Karpas-422 (cell line): ENCODE measurements around the gene SYMPK. TPM values are rescaled to one million over a fixed set of nuclear protein-coding genes. Genes with fewer than 3 reads are reported as not detected.

Source experiments
- DNase-seq: peaks from one replicate; pipeline ENCODE4 v3.0.0-alpha.2; 2015
- H2AFZ ChIP-seq: fragments of 200-600 bp; sonication (generic); 2 replicates; pipeline ENCODE4 v1.6.1; 2014; ENCODE audit warnings: antibody characterized with exemption, low read length, mixed read lengths
- H3K27ac ChIP-seq: fragments of 200-600 bp; sonication (generic); 2 replicates; pipeline ENCODE4 v1.5.1; 2014; ENCODE audit warnings: mild to moderate bottlenecking, low read length, moderate library complexity
- H3K27me3 ChIP-seq: fragments of 200-600 bp; sonication (generic); 2 replicates; pipeline ENCODE4 v1.6.1; 2014; ENCODE audit warnings: low read length, mixed read lengths
- H3K36me3 ChIP-seq: fragments of 200-600 bp; sonication (generic); 2 replicates; pipeline ENCODE4 v1.6.1; 2014; ENCODE audit warnings: low read length, mixed read lengths; ENCODE audit not compliant: insufficient read depth
- H3K4me1 ChIP-seq: fragments of 200-600 bp; sonication (generic); 2 replicates; pipeline ENCODE4 v1.6.1; 2014; ENCODE audit warnings: mild to moderate bottlenecking, low read length, mixed read lengths
- H3K4me2 ChIP-seq: fragments of 200-600 bp; sonication (generic); 2 replicates; pipeline ENCODE4 v1.6.1; 2014; ENCODE audit warnings: low read length, low read depth, mild to moderate bottlenecking; ENCODE audit not compliant: poor library complexity, severe bottlenecking
- H3K4me3 ChIP-seq: fragments of 200-600 bp; sonication (generic); 2 replicates; pipeline ENCODE4 v1.5.1; 2014; ENCODE audit warnings: mild to moderate bottlenecking, antibody characterized with exemption, low read length, mixed read lengths
- H3K79me2 ChIP-seq: fragments of 200-600 bp; sonication (generic); 2 replicates; pipeline ENCODE4 v1.6.1; 2014; ENCODE audit warnings: mild to moderate bottlenecking, low read length, mixed read lengths
- H3K9ac ChIP-seq: fragments of 200-600 bp; sonication (generic); 2 replicates; pipeline ENCODE4 v1.6.0; 2014; ENCODE audit warnings: low read length
- H3K9me2 ChIP-seq: fragments of 200-600 bp; sonication (generic), shearing (Covaris generic); replicated peaks from 2 replicates; pipeline ENCODE4 v1.6.0; 2014; ENCODE audit warnings: mild to moderate bottlenecking, low read length, moderate library complexity; ENCODE audit not compliant: insufficient read depth
- H3K9me3 ChIP-seq: fragments of 300-700, 200-600 bp; sonication (generic); 2 replicates; pipeline ENCODE4 v1.6.1; 2014; ENCODE audit warnings: low read length, mixed read lengths
- H4K20me1 ChIP-seq: fragments of 200-600 bp; sonication (generic); 2 replicates; pipeline ENCODE4 v1.6.1; 2014; ENCODE audit warnings: mild to moderate bottlenecking, antibody characterized with exemption, low read length, low read depth; ENCODE audit not compliant: insufficient read depth
- total RNA-seq: library from RNA; depleted of rRNA; stranded (reverse); fragments of >200 nt; shearing (Covaris generic); gene quantifications from 2 replicates; pipeline ENCODE4 v1.2.3, GENCODE V29; 2014; ENCODE audit warnings: low replicate concordance

The SYMPK gene
- total RNA-seq, 1 experiment from 2014 or later, result 28.3 TPM

DNA sequence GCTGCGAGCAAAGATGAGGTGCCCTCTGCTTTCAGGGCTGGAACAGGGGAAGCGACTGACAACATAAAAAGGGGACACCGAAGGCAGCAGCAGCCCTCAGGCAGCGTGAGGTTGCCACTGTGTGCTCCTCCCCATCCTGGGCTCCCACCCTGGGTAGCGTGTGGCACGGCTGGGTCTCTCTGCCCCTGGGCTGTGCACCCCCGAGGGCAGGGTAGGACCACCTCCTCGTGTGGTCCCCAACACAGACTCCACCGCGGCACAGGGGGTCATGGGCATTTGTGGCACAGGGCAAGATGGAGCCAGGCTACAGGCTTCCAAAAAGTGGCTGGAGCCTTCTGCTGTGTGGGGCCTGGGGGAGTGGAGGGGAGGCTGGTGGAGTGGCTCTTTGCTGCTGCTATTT is 41.4 kb downstream of the SYMPK start:
- no peaks in the 10 kb centered on the region for H3K9me2 ChIP-seq
- no peaks in the 10 kb centered on the region for H3K27me3 ChIP-seq
- no peak overlapping the region for H2AFZ ChIP-seq
- peaks cover 5% of the 10 kb centered on the region; the same call in 1 of the 2 replicates for H3K36me3 ChIP-seq
- H3K4me3 ChIP-seq, result no peak overlapping the region
- H3K79me2 ChIP-seq, result no peaks in the 10 kb centered on the region
- no peaks in the 10 kb centered on the region; the same call in 1 of the 2 replicates for H3K4me1 ChIP-seq
- DNase-seq, result no peak
- H3K27ac ChIP-seq, result no peak overlapping the region
- H3K9ac ChIP-seq, result no peak overlapping the region
- no peak overlapping the region for H3K4me2 ChIP-seq
- no peaks in the 10 kb centered on the region for H3K9me3 ChIP-seq
- H4K20me1 ChIP-seq, result no peaks in the 10 kb centered on the region

DNA sequence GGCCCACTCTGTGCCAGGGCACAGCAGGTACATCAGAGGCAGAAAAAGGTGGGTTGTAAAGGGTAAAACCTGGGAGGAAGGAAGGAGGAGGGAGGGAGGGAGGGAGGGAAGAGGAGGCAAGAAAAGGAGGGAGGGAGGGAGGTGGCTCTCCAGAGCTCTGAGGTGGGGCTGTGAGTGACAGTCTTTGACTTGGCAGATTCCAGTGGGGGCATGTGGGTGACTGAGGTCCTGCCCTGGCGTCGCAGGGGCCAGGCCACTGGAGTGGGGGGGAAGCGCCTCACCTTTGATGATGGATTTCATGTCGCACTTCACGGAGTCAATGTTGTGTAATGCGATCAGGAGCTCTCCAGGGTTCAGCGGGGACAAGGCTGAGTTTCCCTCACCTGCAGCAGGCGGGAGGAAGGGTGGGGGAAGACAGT is 41.8 kb downstream of the SYMPK start:
- Histone ChIP-seq H4K20me1 (no peaks in the 10 kb centered on the region), H3K9me3 (no peaks in the 10 kb centered on the region), H3K4me2 (no peak overlapping the region), H3K27me3 (no peaks in the 10 kb centered on the region), H3K9ac (no peak overlapping the region), H3K9me2 (no peaks in the 10 kb centered on the region), H3K4me1 (no peaks in the 10 kb centered on the region; the same call in 1 of the 2 replicates), H3K36me3 (peaks cover 5% of the 10 kb centered on the region; the same call in 1 of the 2 replicates), H2AFZ (no peak overlapping the region), H3K27ac (no peak overlapping the region), H3K4me3 (no peak overlapping the region), H3K79me2 (no peaks in the 10 kb centered on the region)
- no peak for DNase-seq

DNA sequence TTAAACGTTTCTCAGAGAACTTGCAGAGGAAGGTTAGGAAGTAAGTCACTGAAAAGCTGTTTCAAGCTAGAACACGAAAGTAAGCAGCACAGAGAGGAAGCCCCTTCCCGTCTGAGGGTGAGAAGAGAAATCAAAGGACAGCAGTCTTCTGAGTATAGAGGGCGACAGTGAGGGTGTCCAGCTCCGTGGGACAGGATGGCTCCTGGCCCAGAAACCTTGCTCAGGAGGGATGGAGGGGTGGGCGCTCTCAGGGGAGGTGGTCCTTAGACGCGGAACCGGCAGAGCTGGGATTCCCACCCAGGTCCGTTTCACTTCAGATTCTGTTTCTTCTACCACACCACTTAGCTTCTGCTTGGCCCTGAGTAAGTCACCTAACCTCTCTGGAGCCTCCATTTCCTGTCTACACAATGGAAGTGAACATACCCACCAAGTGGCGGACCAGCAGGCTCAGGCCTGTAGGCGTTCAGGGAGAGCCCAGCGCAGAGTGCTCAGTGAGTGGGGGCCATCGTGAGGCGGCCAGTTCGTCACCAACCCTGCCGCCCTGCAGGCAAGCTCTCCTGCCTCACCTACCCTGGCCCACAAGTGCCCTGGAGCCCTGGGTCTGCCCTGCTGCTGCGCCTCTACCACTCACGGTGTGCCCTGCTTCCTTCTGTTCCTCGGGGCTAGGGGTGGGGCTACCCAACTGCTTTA is 42.4 kb downstream of the SYMPK start:
- Histone ChIP-seq H2AFZ (no peak overlapping the region), H3K79me2 (no peaks in the 10 kb centered on the region), H3K4me3 (no peak overlapping the region), H3K27me3 (no peaks in the 10 kb centered on the region), H3K4me2 (no peak overlapping the region), H3K9me2 (no peaks in the 10 kb centered on the region), H3K9me3 (no peaks in the 10 kb centered on the region), H3K4me1 (no peaks in the 10 kb centered on the region; the same call in 1 of the 2 replicates), H4K20me1 (no peaks in the 10 kb centered on the region), H3K9ac (no peak overlapping the region), H3K36me3 (peaks cover 5% of the 10 kb centered on the region; the same call in 1 of the 2 replicates), H3K27ac (no peak overlapping the region)
- no peak for DNase-seq

DNA sequence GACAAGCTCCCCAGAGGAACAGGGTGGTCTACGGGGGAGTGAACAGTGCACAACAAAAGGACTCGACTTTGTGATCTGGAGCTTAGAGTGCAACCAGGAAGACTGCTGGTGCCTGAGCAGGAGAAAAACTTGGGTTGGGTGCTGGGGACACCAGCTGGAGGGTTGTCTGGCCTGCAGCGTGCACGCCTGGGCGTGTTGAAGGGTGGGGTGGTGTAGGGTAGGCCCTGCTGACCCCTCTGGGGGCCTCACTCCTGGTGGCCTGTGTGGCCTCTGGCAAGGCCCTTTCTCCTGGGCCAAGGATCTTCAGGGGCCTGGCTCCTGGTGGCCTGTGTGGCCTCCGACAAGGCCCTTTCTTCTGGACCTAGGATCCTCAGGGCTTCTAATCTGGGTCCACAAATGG is 43.2 kb downstream of the SYMPK start:
- Histone ChIP-seq H3K27ac (no peak overlapping the region), H3K79me2 (no peaks in the 10 kb centered on the region), H3K36me3 (peaks cover 5% of the 10 kb centered on the region; the same call in 1 of the 2 replicates), H3K9me3 (no peaks in the 10 kb centered on the region), H4K20me1 (no peaks in the 10 kb centered on the region), H3K4me1 (no peaks in the 10 kb centered on the region; the same call in 1 of the 2 replicates), H3K4me3 (no peak overlapping the region), H2AFZ (no peak overlapping the region), H3K27me3 (no peaks in the 10 kb centered on the region), H3K4me2 (no peak overlapping the region), H3K9ac (no peak overlapping the region), H3K9me2 (no peaks in the 10 kb centered on the region)
- no peak for DNase-seq

DNA sequence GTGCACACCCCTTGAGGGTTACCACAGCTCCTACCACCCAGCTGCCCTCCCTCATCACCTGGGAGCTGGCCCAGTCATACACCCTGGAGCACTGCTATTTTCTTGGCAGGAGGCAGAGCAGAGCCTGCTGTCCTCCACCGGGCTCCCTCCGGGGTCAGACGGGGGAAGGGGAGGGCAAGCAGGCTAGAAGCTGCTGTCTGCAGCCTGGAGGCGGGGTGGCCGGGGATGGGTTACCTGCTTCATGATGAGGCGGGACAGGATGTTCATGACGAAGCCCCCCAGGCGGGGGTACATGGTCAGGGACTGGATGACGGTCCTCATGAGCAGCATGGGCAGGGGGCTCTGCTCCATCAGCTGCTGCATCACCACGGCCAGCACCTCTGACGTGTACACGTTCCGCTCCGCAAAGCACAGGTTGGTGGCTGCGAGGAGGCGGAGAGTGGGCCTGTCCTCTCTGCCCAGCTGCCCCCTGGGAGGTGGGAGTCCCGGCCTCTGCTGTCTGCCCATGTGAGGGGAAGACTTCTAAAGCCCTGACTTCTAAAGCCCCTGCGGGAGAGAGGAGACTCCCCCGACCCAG is 45.1 kb downstream of the SYMPK start:
- Histone ChIP-seq H3K79me2 (no peaks in the 10 kb centered on the region), H3K4me1 (no peaks in the 10 kb centered on the region; the same call in 1 of the 2 replicates), H2AFZ (no peak overlapping the region), H3K27me3 (no peaks in the 10 kb centered on the region), H4K20me1 (no peaks in the 10 kb centered on the region), H3K9ac (no peak overlapping the region), H3K9me3 (no peaks in the 10 kb centered on the region), H3K4me3 (no peak overlapping the region), H3K36me3 (no peaks in the 10 kb centered on the region; the same call in 1 of the 2 replicates), H3K27ac (no peak overlapping the region), H3K9me2 (no peaks in the 10 kb centered on the region), H3K4me2 (no peak overlapping the region)
- no peak for DNase-seq

DNA sequence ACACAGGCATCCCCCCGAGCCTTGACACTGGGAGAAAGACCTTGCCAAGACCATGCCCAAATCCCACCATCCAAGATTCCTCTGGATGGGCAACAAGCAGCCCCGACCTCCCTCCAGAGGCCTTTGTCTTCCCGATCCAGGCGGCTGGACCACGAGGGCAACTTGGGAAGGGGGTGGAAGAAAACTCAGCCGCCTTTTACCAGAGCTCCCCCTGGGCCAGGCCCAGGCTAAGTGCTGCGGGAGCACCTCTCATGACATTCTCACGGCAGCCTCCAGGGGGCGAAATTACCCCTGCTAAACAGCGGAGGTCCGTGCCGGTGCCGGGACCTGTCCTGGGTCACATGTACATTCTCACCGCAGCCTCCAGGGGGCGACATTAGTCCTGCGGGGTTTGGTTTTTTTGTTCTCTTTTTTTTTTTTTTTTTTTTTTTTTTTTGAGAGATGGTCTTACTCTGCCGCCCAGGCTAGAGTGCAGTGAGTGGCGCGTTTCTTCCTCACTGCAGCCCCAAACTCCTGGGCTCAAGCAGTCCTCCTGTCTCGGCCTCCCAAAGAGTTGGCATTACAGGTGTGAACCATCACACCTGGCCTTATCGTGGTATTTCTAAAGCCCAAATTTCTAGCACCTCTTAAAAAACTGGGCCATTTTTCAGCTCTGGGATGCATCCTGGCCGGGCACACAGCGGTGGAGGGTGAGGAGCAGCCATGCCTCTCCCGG is 45.8 kb downstream of the SYMPK start:
- H3K4me1 ChIP-seq, result no peaks in the 10 kb centered on the region; the same call in 1 of the 2 replicates
- no peaks in the 10 kb centered on the region for H3K9me3 ChIP-seq
- H3K27ac ChIP-seq, result no peak overlapping the region
- peak; percentile 99 for DNase-seq
- no peaks in the 10 kb centered on the region; the same call in 1 of the 2 replicates for H3K36me3 ChIP-seq
- H3K79me2 ChIP-seq, result no peaks in the 10 kb centered on the region
- no peak overlapping the region for H3K4me3 ChIP-seq
- no peak overlapping the region for H2AFZ ChIP-seq
- no peaks in the 10 kb centered on the region for H3K27me3 ChIP-seq
- H3K4me2 ChIP-seq, result no peak overlapping the region
- no peaks in the 10 kb centered on the region for H3K9me2 ChIP-seq
- no peaks in the 10 kb centered on the region for H4K20me1 ChIP-seq
- peak overlapping the region; percentile 48; the same call in 1 of the 2 replicates for H3K9ac ChIP-seq

DNA sequence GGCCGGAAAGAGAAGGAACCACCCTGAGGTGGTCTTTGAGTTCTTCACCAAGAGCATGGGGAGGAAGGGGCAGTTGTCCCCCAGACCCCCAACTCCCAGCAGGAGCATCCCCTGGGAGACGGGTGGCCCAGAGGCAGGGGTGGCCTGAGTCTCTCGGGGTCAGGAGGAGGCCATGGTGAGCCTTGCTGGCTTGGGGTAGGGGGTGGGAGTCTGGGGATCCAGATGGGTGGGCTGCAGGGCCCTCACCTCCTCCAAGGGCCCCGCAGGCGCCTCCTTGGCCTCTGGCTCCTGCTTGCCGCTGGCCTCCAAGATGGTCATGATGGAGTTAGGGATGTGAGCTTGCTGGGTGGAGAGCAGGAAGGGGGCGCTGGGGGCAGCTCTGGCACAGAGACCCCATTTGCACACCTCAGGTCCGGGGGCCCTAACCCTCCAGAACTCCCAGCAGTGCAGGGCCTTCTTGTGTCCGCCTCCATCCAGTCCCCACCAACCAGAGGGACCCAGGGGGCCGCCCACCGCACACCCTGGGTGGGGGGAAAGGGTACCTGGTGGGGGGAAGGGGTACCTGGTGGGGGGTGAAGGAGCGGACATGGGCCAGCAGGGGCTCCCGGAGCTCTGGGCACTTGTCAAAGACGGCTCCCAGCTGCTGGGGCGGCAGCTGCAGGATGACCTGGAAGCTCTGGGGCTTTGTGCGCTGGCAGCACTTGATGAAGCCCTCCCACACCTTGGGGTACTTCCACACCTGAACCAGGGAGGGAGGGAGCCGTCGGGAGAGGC is 46.5 kb downstream of the SYMPK start:
- H4K20me1 ChIP-seq, result no peaks in the 10 kb centered on the region
- H3K79me2 ChIP-seq, result no peaks in the 10 kb centered on the region
- H3K9ac ChIP-seq, result peak overlapping the region; percentile 48; the same call in 1 of the 2 replicates
- no peaks in the 10 kb centered on the region; the same call in 1 of the 2 replicates for H3K4me1 ChIP-seq
- H3K9me3 ChIP-seq, result no peaks in the 10 kb centered on the region
- DNase-seq, result no peak
- no peak overlapping the region for H3K4me2 ChIP-seq
- no peaks in the 10 kb centered on the region; the same call in 1 of the 2 replicates for H3K36me3 ChIP-seq
- H3K27me3 ChIP-seq, result no peaks in the 10 kb centered on the region
- no peaks in the 10 kb centered on the region for H3K9me2 ChIP-seq
- H3K4me3 ChIP-seq, result no peak overlapping the region
- no peak overlapping the region for H3K27ac ChIP-seq
- H2AFZ ChIP-seq, result no peak overlapping the region
